GM21529 (cell line): ENCODE results near the gene FAR2.
"Not testable (repeated sequence)": the region's sequence is repeated elsewhere in the genome, so short reads cannot be mapped to it uniquely, and the experiment has no call there.

Experiments used
- ATAC-seq: cut with Tn5 transposase; IDR thresholded peaks from one replicate; pipeline ENCODE4 v1.9.1; 2021; ENCODE audit not compliant: unreplicated experiment

FAR2 gene

DNA sequence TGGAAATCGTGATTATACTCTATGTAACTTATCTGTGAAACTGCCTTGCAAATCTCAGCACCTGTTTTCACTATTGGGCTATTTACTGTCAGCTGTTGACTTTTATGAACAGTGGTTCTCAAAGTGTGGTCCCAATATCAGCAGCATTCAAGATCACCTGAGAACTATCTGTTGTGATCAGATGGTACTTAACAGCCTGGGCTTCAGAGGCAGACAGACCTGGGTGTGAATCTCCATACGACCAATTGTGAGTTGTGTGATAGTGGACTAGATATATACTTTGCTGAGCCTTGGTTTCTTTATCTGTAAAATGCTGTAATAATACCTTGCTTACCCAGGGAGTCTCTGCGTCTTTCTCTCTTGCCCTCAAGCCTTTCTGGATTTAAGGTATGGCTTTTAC, 126.8 kb downstream of the FAR2 start:
- ATAC-seq, result no peak

DNA sequence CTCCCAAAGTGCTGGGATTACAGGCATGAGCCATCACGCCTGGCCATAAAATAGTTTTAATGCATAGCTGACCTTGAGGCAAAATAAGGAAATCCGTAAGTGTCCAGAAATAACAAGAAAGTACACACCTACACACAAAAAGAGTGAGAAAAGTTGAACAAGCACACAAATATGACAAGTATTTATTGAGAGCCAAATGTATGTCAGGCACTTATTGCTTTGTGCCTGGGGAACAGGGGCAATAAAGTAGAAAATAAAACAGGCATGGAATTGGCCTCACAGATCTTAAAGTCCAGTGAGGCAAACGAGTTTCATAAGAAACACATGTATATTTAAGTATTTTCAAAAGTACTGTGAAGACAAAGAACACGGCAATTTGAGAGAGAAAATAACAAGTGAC, 128.2 kb downstream of the FAR2 start:
- ATAC-seq, result no peak

DNA sequence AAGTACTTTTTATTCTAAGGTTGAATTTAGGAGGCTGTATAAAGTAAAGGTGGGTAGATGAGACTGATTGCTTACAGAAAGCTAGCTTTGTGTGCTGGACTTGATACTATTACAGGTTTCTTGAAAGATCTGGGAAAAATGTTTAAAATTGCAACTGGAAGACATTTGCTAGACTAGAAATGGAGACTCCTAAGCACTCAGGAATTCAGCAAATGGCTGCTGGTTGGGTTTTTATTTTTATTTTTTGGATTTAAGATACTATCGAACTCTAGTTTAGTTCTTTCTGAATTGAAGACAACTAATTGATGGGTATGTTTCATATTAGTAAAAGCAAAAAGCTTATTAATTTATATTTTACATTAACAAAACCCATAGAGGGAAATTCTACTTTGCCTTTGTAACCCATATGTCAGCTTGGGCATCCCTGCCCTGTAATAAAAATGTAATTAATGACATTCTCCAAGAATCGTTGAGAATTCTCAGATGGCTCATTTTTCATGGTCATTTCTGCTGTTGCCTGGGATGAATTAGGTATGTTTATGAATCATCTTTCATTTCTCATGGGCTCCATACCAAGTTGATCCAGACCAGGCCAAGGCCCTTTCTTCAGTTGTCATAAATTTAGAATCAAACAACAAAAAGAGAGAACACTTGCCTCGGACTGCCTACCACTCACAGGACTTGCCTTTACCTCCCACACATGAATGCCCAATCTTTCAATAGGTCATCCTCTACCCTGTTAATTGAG, 129.8 kb downstream of the FAR2 start:
- ATAC-seq, result no peak

DNA sequence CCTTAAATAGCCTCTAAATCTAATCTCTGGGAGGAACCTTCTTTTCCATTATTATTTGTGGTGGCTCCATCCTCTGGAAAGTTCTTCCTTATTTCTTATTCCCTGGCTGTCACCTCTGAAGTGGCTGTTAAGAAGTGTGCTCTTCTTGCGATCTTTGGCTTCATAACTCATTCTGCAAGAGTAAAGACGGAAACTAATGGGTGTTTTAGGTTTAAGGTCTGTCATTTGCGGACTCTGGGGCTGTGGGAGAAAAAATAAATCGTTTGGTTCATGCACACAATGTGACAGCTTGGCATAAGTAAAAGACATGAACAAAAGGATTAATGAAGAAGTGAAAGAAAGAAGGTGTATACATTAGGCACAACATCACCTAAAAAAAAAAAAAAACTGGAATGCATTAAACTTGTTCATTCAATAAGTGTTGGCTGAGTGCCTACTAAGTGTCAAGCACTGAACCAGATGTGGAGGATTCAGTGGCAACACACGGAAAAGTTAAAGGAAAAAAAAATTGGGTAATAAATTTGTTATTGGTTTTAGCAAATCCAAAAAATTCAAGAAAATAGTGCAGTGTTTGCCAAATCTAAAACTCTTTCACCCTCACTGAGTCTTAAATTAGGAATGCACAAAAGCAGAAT, 132.4 kb downstream of the FAR2 start:
- ATAC-seq, result no peak

DNA sequence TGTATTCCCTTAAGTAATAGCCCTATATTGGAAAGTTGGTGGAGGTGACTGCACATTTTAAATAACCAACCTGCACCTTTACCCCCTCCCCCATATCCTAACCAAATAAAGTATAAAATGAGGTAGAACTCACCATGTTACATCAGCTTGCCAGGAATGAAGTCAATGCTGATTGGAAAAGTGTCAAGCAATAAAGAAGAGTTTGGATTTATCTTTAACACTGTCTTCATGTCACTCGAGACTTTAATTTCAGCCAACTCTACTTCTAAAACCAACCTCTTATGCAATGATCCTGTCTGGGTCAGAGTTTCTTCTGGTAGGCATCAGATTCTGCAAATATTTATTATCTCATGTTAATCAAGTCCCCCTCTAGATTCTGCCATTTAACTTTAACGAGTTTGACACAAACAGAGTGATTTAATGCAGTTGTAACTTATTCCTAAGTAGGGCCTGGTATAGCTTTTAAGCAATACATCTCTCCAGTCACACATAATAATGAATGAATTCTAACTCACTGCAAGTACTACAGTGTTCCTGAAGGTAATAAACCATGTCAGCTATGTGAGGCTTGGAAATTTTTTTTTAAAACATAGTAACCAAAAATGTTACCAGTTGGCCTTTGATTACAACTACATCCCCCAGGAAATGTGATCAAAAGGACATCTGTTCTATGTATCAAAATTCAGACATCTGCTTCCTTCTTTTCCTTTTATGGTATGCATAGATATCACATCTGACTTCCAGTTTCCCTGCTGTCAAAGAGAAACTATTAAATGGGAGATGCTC, 133.1 kb downstream of the FAR2 start:
- ATAC-seq, result no peak

DNA sequence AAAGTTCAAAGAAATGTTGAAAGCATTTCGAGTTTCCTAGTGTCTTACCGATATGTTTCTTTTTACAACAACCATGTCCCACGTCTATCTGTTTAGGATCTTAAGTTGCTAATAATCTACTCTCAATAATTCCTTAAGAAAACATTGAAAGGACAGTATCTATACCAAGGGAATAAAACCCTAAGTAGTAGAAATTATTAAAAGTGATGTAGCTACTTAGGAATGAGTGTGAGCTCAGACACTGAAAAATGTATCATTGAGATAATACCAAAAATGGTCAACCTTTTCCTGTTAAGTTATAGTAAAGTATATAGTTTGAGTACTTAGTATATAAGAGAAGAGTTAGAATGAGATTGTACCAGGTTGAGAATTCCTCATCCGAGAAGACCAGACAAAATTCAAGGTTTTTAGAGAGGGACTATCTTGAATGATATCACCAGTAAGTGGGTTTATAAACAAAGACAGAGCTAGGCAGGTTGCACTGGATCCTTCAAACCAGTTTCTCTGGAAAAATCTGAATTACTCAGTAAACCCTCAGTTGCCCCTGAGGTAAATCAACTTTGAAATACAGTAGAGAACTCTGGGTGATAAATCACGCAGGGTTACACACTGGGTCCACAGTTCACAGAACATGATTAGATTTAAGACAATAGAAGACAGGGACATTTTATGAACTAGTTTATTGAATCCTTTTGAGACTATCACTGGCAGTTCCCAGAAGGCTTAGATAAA, 135.1 kb downstream of the FAR2 start:
- no peak for ATAC-seq

DNA sequence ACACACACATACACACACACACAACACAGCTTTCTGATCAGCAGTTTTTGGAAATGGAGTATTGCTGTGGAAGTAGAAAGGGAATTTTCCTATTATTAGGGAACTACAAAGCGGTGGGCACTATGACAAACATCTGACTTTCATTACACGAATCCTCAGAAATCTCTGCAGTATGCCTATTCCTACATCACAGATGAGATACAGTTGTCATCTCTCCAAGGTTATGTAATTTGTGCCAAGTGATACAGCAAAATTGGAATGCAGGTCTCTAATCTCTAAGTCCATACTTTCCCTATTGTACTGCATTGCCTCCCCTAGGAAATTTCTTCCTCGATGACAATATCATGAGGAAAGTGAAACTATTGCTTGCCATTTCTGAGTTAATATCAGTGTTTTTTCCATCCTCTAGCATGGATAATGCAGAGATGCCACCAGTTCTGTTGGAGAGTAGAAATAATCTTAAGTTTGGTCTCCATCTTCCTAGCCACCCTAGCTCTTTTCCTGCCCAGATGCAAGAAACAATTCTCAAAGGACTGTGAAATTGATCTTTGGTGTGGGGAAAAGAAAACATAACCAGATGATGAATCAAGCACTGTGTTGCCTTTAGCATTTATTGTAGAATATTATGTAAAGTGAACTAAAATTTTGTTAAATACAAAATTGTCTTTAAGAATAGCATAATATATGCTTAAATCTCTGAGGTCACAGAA, 137.2 kb downstream of the FAR2 start:
- ATAC-seq, result no peak

DNA sequence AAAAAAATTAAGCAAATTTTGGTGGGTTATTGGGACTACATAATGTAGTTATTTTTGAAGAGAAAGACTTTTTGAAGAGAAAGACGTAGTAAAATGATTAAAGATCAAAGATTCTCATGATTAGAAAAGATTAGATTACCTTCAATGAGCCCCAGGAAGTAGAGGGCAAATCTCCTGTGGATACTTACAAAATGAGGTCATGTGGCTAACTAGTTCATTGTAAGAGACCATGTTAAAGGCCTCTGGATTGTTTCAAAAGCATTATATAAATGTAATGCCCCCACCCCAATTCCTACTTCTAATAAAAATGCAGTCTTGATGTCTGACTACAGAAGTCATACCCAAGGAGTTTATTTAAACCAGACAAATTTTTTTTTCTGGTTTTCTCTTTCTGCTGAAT, 138.5 kb downstream of the FAR2 start:
- no peak for ATAC-seq

DNA sequence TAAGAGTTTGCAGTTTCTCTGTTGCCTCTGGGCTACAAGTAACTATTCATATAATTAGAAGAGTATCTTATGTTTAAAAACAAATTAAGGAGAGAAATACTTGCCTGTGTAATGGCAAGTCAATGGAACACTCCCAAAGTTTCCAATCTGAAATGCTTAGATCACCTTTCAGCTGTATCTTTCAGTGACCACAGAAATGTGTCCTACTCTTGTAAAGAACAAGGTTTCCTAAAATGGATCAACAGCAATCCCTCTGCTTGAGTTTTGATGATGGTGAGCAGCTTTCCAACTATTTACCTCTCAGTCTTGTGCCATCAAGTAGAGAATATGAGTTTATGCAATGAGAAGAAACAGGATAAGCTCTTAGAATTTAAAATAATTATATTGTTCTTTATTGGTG, 139.0 kb downstream of the FAR2 start:
- no peak for ATAC-seq

DNA sequence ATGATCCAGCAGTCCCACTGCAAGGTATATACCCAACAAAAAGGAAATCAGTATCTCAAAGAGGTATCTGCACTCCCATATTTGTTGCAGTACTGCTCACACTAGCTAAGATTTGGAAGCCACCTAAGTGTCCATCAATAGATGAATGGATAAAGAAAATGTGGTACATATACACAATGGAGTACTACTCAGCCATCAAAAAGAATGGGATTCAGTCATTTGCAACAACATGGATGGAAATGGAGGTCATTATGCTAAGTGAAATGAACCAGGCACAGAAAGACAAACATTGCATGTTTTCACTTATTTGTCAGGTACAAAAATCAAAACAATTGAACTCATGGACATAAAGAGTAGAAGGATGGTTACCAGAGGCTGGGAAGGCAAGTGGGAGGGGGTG, 141.4 kb downstream of the FAR2 start:
- ATAC-seq, result not testable (repeated sequence)

DNA sequence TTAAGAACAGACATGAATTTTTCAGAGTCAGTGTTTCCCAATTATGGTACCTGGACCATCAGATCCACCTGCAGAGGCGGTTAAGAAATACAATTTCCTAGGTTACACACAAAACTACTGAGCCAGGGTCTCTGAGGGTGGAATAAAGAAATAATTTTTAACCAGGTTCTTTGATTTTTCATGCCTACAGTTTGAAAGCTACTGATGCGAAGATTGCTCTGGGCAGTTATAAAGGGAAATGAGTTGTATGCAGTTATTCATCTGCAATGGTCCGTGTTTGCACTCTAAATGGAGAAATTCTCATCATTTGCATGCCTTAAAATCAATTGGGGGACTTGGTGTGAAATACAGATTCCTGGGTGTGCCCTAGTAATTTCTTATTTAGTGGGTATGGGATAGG, 142.1 kb downstream of the FAR2 start:
- ATAC-seq, result no peak

DNA sequence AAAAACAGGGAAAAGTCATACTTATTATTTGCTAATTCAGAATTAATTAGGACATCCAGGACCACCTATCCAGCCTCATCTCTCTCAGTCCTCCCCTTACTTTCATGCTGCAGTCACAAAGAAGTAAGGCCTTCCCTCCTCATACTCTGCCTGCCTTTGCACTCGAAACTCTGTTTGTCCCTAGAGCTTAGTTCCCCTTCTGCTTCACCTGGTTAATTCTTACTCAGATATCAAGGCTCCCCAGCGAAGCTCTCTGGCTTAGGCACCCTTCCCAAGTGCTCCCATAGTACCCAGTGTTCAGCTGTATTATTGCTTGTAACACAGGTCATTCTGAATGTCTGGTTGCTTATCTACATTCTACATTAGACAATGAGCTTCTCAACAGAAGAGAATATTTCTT, 150.6 kb downstream of the FAR2 start:
- ATAC-seq, result no peak

DNA sequence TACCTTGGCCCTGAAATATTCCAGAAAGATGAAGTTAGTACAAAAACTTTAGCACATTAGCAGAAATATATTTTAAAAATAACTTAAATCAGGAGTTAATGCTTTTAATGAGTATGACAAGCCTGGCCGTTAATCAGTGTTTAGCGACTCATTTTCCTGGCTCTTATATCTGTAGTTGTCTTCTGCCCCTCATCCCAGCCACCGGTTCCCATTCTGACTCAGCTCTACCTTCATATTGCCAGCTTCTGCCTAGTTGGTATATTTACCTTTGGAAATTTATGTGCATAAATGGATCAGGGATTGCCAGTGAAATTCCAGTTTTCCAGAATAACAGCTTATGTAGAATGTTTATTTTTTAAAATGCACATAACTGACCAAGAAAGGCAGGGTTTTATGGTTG, 152.0 kb downstream of the FAR2 start:
- no peak for ATAC-seq

DNA sequence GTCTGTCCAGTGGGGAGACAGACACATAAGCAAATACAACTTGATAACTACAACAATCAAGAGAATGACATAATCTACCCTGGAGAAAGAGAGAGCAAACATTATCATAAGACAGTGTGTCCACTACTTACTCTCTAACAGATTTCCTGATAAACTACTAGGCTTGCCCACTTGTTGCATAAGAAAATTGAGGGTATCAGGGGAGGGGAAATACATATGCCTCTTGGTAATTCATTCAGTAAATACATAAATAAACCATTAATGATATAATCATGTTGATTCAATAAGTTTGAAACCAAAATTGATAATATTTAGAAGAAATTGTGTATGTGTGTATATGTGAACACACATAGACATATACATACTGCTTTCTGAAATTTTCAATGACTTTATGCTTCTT, 155.3 kb downstream of the FAR2 start:
- no peak for ATAC-seq

DNA sequence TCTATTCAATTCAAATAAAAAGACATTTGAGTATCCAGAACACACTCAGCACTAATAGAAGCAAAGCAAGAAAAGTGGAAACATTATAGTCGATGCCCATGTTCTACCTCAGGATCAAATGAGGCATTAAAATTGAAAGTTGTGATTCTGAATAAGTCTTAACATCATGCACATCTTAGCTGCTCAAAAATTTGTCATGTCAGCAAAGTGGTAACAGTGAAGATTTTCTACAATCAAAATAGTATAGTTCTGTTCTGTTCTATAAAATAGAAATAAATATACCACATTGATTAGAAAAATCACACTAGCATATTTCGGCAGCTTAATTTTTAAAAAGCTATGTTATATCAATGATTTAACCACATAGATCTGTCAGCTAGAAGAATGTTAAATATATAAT, 157.2 kb downstream of the FAR2 start:
- ATAC-seq, result no peak

DNA sequence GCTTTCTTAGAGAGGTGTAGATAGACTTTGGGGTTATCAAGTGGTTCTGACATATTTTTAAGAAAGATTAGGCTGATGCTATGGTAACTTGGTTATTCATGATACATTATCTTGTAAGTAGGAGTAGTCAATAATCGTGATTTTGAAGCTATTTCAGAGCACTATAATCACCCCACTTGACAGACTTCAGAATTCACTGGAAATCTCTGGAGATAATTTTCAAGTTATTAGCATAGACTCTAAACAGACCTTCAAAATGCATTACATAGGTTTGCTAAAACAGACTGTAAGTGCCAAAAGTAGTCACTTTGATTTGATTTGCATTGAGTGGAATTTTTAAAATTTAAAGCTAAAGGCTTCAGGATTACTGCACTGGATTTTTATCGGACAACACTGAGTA, 157.6 kb downstream of the FAR2 start:
- ATAC-seq, result no peak

DNA sequence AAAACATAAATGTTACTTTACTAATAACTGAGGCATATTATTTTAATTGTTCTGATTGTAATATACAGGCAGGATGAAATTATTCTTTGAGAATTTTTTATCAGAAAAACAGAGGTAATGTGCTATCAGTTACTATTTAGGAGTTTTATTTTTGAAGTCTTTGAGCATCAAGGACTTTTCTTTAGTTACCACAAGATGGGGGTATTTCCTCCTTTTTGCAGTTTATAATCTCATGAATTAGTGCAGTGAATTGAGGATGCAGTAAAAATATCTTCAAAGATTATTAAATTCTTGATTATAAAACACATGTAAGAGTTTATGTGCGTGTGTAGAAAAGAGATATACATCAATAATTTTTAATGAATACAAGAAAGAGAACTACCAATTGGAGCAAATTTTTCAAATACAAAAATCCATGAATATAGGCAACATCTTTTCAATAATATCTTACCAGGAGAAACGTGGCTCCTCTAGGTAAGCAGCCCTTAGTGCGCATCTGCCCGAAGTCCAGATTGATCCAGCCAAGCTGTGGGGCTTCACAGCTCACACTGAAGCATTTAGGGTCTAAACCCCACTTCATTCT, 160.3 kb downstream of the FAR2 start:
- ATAC-seq, result no peak

DNA sequence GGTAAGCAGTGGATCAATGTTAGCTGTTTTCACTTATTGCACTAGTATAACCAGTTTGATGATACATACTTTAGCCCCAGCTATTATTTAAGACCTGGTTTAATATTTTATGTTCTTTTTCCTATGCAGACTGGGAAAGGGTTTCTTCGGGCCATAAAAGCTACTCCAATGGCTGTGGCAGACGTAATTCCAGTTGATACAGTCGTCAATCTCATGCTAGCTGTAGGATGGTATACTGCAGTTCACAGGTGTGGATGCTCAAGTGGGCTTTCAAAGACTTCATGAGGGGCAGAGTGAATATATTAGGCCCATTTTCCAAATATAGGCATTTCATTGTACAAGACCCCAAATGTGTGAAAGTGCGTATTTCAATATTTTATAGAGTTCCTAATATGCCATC, 161.8 kb downstream of the FAR2 start:
- no peak for ATAC-seq

DNA sequence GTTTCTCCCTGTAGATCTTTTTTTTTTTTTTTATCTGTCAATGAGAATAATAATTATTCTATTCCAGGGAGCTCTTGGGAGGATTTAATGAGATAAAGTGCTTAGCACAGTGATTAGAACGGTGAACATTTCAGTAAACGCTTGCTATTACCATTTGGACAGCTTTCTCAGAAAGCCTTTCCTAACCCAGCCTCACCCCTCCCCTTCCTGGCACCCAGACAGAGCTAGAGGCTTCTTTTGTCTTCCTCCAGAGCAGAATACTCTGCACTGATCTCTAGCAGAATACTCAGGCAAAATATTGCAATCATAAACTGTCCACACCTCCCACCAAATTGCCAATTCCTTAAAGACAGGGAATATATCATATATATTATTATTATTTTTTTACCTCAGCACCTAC, 165.3 kb downstream of the FAR2 start:
- no peak for ATAC-seq

DNA sequence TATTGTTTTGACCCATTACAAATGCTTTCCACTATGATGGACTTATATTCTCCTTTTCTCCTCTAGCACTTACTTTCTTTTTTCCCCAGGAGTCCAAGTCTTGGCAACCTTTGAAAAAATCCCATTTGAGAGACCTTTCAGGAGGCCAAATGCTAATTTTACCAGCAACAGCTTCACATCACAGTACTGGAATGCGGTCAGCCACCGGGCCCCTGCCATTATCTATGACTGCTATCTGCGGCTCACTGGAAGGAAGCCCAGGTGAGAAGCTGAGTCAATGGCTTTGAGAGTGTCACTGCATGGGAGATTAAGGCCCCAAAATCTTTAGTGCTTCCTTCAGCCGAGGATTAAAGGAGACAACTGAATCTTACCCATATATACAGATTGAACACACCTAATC, 167.7 kb downstream of the FAR2 start:
- ATAC-seq, result no peak
